ENCODE data around the gene ZNF593. TPM values are rescaled to one million over a fixed set of nuclear protein-coding genes. Genes with fewer than 3 reads are reported as not detected.
A peak's percentile ranks its signal among the peaks of the same experiment; 100 is the strongest.

ZNF593 gene
- total and polyA plus RNA-seq, 7 donors, result 16.3 to 114 (median 37.2) TPM

DNA sequence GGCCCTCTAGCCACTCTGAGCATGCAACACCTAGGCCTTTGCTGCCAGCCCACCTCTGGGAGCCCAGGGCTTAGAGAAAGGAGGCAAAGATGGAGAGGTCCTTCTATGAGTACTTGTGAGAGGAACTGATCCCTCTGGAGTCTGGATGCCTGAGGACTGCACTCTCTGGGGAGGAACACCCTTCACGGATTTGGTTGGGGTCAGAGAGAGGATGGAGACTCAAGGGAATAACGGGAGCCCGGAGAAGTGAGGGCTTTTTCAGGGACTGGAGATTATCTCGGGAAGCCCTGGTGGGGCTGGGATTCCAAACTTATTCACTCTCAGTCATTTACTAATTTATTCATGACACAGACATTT is 532 bp upstream of the ZNF593 start:
- Histone ChIP-seq H3K36me3 (peaks cover 0 to 10% (median 0%) of the 10 kb centered on the region in 4 donors), H3K4me3 (peak overlapping the region in 3 of 4 donors; percentile 84 to 93 (median 86)), H3K27ac (peak overlapping the region; percentile 78 to 85 (median 82)), H3K9me3 (no peaks in the 10 kb centered on the region), H3K27me3 (no peaks in the 10 kb centered on the region), H3K4me1 (peaks cover 0 to 24% (median 18%) of the 10 kb centered on the region in 4 donors)
- intact Hi-C loops (cut with DNase I), result loop anchor here (2.0 to 10.0 kb wide), 4 partner anchors 58 to 156 kb away; partner anchors contain the start of gene PDIK1L
- WGBS, 2 donors, result 55 to 74% methylated on average over 4 of the region's 4 CpGs
- no peak for DNase-seq
- TF ChIP-seq POLR2AphosphoS5 (IDR thresholded peaks at IDR 0.05) (no peak), POLR2A (IDR thresholded peaks at IDR 0.05) (no peak), EP300 (IDR thresholded peaks at IDR 0.05) (no peak)
- TF ChIP-seq, protein P1, sequence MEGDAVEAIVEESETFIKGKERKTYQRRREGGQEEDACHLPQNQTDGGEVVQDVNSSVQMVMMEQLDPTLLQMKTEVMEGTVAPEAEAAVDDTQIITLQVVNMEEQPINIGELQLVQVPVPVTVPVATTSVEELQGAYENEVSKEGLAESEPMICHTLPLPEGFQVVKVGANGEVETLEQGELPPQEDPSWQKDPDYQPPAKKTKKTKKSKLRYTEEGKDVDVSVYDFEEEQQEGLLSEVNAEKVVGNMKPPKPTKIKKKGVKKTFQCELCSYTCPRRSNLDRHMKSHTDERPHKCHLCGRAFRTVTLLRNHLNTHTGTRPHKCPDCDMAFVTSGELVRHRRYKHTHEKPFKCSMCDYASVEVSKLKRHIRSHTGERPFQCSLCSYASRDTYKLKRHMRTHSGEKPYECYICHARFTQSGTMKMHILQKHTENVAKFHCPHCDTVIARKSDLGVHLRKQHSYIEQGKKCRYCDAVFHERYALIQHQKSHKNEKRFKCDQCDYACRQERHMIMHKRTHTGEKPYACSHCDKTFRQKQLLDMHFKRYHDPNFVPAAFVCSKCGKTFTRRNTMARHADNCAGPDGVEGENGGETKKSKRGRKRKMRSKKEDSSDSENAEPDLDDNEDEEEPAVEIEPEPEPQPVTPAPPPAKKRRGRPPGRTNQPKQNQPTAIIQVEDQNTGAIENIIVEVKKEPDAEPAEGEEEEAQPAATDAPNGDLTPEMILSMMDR (IDR thresholded peaks at IDR 0.05), result no peak

DNA sequence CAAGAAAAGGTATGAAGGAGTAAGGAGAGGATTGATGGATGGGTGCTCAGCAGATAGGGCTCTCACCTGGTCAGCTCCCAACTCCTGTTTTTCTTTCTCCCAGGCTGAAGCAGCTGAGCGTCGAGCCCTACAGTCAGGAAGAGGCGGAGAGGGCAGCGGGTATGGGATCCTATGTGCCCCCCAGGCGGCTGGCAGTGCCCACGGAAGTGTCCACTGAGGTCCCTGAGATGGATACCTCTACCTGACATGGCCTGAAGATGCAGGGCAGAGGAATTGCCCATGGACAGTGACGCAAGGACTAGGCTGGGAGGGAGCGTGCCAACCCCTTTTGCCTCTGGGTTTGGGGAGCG is 739 bp downstream of the ZNF593 start:
- H3K27me3 ChIP-seq, result no peaks in the 10 kb centered on the region
- intact Hi-C loops (cut with DNase I), result no loop called here
- DNase-seq, result no peak
- peaks cover 0 to 10% (median 0%) of the 10 kb centered on the region in 4 donors for H3K36me3 ChIP-seq
- H3K27ac ChIP-seq, result peak overlapping the region in 3 of 4 donors; percentile 78 to 85 (median 82)
- TF ChIP-seq, protein P1 (IDR thresholded peaks at IDR 0.05), result no peak
- no peak for TF ChIP-seq POLR2AphosphoS5 (IDR thresholded peaks at IDR 0.05)
- TF ChIP-seq EP300 (IDR thresholded peaks at IDR 0.05), result no peak
- no peak for TF ChIP-seq POLR2A (IDR thresholded peaks at IDR 0.05)
- H3K4me3 ChIP-seq, result peak overlapping the region; percentile 84 to 93 (median 86)
- H3K9me3 ChIP-seq, result no peaks in the 10 kb centered on the region
- 56 to 73% methylated on average over 9 of the region's 9 CpGs for WGBS, 2 donors
- H3K4me1 ChIP-seq, result peaks cover 0 to 21% (median 14%) of the 10 kb centered on the region in 4 donors

DNA sequence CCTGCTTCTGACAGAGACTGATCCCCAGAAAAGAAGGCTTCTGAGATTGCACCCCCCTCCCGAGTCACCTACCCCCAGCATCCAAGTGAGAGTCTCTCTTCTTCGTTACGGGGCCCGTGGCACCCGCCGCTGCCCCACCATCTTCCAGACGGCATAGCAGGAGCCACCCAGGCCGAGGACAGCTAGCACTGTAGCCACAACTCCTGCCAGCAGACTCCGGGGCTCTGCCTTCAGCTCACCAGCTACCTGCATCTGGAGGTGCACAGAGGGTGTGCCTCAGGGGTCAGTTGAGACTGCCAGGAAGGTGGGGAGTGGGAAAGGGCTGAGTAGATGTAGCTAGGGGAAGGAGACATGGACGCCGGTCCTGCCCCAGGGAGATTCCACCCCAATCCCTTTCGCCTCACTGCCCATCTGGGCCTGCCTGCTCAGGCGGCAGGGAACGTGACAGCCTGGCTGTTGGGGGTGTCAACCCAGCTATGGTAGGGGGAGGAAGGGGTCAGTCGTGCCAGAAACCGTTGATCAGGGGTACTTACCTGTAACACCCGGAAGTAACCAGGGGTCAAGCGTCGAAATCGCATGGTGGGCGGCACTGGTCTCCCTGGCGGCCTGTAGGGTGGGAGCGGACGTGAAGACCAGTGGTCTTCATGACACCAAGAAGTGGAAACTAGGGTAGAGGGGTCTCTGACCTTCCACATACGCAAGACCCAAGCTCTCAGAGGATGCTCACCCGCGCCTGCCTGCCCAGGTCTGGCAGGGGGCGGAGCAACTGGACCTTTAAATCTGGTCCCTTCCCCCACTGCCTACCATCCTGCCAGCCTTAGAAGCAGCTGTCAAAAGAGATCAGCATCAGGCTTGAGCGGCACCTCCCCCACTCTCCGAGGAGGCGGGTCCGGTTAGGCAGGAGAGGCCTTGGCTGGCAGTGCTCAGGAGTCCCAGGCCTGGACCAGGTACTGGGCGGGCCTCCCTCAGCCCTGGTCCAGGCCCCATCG is 1.7 kb downstream of the ZNF593 start, which contains the start of gene ZNF593OS:
TSS of gene ZNF593OS (minus strand) at position 749 of the 989 bp plus-strand sequence. CDS start at position 578, 171 bp downstream.
- no peaks in the 10 kb centered on the region for H3K9me3 ChIP-seq
- intact Hi-C loops (cut with DNase I), result no loop called here
- no peak for TF ChIP-seq POLR2AphosphoS5 (IDR thresholded peaks at IDR 0.05)
- TF ChIP-seq, protein P1 (IDR thresholded peaks at IDR 0.05), result no peak
- TF ChIP-seq EP300 (IDR thresholded peaks at IDR 0.05), result no peak
- TF ChIP-seq POLR2A (IDR thresholded peaks at IDR 0.05), result no peak
- H3K4me1 ChIP-seq, result peaks cover 0 to 21% (median 14%) of the 10 kb centered on the region in 4 donors
- H3K27me3 ChIP-seq, result no peaks in the 10 kb centered on the region
- no peak within 1 kb of the TSS for H3K27ac ChIP-seq
- H3K36me3 ChIP-seq, result peaks cover 0 to 10% (median 0%) of the 10 kb centered on the region in 4 donors
- no peak for DNase-seq
- H3K4me3 ChIP-seq, result peak within 1 kb of the TSS in 3 of 4 donors; percentile 84 to 93 (median 86)
- WGBS, 2 donors, result 94 to 96% methylated on average over 34 of the region's 34 CpGs

DNA sequence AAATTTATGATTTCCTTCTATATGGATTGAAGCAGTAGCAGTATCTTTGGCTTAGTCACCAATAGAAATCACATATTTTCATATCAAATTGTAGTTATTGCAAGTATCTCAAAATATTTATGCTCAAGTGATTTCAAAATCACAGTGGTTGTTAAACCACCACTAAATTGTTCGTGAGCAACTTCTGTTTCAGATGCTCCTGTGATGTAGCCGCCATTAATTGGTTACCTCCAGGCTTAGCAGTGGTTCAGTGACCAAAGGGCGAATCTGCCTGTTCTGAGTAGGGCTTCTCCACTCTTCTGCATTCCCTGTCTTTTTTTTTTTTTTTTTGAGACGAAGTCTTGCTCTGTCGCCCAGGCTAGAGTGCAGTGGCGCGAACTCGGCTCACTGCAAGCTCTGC is 5.6 kb downstream of the ZNF593 start:
- 95 to 96% methylated on average over 8 of the region's 8 CpGs for WGBS, 2 donors
- Histone ChIP-seq H3K4me1 (peaks cover 0 to 12% (median 10%) of the 10 kb centered on the region in 4 donors), H3K27ac (no peak overlapping the region), H3K9me3 (no peaks in the 10 kb centered on the region), H3K4me3 (no peak overlapping the region), H3K27me3 (no peaks in the 10 kb centered on the region), H3K36me3 (peaks cover 0 to 10% (median 0%) of the 10 kb centered on the region in 4 donors)
- no peak for DNase-seq
- TF ChIP-seq POLR2AphosphoS5 (IDR thresholded peaks at IDR 0.05), result no peak
- no peak for TF ChIP-seq EP300 (IDR thresholded peaks at IDR 0.05)
- no peak for TF ChIP-seq POLR2A (IDR thresholded peaks at IDR 0.05)
- TF ChIP-seq, protein P1 (IDR thresholded peaks at IDR 0.05), result no peak
- intact Hi-C loops (cut with DNase I), result no loop called here

Data from sigmoid colon (tissue), 7 donors.